Stimulated activated CD4-positive, alpha-beta T cell treated with anti-CD3 and anti-CD28 coated beads, Interleukin-15, amount 100 ng/mL, for 24 hours (primary cell): ENCODE measurements around the gene COA8.

Experiments used
- DNase-seq: peaks from one replicate; pipeline ENCODE4 v3.0.0-alpha.2; 2020

Gene COA8

GRCh38 chr14:103526247-103526913 lies 36.4 kb upstream of the COA8 start:
- no peak for DNase-seq

GRCh38 chr14:103526914-103527248 lies 35.9 kb upstream of the COA8 start:
- no peak for DNase-seq

GRCh38 chr14:103527408-103528145 lies 35.2 kb upstream of the COA8 start:
- DNase-seq: peak; percentile 54

- no peak for DNase-seq
These were observed 34.6 kb upstream of the COA8 start for GRCh38 chr14:103528146-103528586.

- DNase-seq: peak; percentile 79
These were observed 34.0 kb upstream of the COA8 start, which contains the start of gene TRMT61A for GRCh38 chr14:103528587-103529382. Gene TRMT61A, plus strand, starts transcription at chr14:103529196. Its CDS starts 783 bp downstream, at chr14:103529979.

- DNase-seq: no peak
These were observed 33.1 kb upstream of the COA8 start for GRCh38 chr14:103529383-103530365.

GRCh38 chr14:103530390-103530789 lies 32.4 kb upstream of the COA8 start:
- DNase-seq: no peak

- DNase-seq: no peak
These were observed 31.9 kb upstream of the COA8 start for GRCh38 chr14:103530831-103531230.

- DNase-seq: no peak
These were observed 31.1 kb upstream of the COA8 start for GRCh38 chr14:103531421-103532215.

- DNase-seq: no peak
These were observed 30.3 kb upstream of the COA8 start for GRCh38 chr14:103532216-103533136.

- no peak for DNase-seq
These were observed 29.4 kb upstream of the COA8 start for GRCh38 chr14:103533137-103533998.

GRCh38 chr14:103533999-103534575 lies 28.7 kb upstream of the COA8 start:
- DNase-seq: no peak

- DNase-seq: no peak
These were observed 28.1 kb upstream of the COA8 start for GRCh38 chr14:103534576-103535061.

GRCh38 chr14:103535081-103535890 lies 27.5 kb upstream of the COA8 start:
- DNase-seq: no peak

- no peak for DNase-seq
These were observed 26.7 kb upstream of the COA8 start for GRCh38 chr14:103535891-103536565.

GRCh38 chr14:103536693-103537092 lies 26.1 kb upstream of the COA8 start:
- no peak for DNase-seq
